Stimulated activated CD8-positive, alpha-beta memory T cell treated with anti-CD3 and anti-CD28 coated beads, Interleukin-4, amount 100 ng/mL, for 48 hours (primary cell): ENCODE results near the gene UCN3.
"Not testable (repeated sequence)": the region's sequence is repeated elsewhere in the genome, so short reads cannot be mapped to it uniquely, and the experiment has no call there.

Experiments
- DNase-seq: peaks from one replicate; pipeline ENCODE4 v3.0.0-alpha.2; 2020

Gene UCN3

DNA sequence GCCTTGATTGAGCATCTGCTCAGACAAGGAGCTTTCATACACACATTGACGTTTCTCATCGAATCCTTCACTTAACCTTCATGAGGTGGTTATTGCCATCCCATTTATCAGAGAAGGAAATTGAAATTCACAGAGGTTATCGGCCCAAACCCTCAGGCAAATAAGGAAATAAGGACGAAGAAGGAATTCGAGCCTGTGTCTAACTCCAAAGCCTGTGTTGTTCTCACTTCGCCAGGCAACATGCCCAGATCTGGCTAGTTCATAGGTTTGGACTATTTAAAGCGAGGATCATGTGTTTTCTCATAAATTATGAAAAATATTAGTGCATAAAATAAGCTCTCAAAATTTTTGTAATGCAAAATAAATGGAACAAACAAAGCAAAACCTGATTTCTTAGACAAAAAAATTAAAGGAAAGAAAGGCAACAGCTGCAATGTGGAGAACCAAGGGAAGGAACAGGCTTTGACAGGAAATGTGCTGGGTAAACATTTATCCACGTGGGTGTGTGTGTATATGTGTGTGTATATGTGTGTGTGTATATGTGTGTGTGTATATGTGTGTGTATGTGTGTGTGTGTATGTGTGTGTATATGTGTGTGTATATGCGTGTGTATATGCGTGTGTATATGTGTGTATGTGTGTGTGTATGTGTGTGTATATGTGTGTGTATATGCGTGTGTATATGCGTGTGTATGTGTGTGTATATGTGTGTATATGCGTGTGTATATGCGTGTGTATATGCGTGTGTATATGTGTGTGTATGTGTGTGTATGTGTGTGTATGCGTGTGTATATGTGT is 4.8 kb downstream of the UCN3 start:
- no peak for DNase-seq

DNA sequence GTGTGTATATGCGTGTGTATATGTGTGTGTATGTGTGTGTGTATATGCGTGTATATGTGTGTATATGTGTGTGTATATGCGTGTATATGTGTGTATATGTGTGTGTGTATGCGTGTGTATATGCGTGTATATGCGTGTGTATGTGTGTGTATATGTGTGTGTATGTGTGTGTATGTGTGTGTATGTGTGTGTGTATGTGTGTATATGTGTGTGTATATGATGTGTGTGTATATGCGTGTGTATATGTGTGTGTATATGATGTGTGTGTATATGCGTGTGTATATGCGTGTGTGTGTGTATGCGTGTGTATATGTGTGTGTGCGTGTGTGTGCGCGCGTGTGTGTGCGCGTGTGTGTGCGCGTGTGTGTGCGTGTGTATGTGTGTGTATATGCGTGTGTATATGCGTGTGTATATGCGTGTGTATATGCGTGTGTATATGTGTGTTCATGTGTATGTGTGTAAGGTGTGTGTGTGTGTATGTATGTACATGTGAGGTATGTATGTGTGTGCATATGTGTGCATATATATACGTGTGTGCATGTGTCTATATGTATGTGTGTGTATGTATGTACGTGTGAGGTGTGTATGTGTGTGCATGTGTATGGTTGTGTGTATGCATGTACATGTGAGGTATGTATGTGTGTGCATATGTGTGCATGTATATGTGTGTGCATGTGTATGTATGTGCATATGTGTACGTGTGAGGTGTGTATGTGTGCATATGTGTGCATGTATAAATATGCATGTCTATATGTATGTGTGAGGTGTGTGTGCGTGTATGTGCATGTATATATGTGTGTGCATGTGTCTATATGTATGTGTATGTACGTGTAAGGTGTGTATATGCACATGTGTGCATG is 6.0 kb downstream of the UCN3 start:
- DNase-seq, result no peak

DNA sequence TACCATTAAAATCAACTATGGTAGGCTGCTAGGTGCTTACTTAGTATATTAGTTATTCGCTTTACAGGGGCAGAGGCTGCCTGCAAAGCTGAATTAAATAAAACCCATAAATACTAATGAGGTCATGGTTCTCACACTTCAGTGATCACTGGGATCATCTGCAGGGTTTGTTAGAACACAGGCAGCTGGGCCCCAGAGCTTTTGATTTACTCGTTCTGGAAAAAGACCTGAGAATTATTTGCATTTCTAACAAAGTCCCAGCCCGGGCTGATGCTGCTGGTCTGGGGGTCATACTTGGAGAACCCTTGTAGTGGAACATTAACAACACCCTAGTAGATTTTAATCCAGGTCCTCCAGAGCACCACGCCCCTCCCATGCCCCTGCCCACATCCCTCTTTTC is 8.5 kb downstream of the UCN3 start:
- no peak for DNase-seq

DNA sequence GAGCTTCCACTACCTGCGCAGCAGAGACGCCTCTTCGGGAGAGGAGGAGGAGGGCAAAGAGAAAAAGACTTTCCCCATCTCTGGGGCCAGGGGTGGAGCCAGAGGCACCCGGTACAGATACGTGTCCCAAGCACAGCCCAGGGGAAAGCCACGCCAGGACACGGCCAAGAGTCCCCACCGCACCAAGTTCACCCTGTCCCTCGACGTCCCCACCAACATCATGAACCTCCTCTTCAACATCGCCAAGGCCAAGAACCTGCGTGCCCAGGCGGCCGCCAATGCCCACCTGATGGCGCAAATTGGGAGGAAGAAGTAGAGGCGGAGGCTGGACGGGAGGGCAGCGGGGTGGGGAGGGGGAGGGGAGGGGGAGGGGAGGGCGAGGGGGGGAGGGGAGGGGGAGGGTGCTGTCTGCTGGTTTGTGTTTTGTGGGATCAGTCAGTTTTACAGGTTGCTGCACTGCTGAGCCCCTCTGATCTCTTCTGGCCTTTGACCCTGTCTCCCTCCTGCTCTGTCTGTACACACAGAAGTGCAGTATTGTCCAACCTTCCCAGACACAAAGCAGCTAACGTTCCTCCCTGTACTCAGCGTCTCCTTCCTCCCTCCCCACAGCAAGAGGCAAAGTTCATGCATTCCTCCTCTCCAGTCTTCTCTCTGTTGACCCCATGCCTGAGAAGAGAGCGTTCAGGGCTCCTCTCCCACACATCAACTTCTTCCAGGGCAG is 9.3 kb downstream of the UCN3 start:
- DNase-seq, result no peak

DNA sequence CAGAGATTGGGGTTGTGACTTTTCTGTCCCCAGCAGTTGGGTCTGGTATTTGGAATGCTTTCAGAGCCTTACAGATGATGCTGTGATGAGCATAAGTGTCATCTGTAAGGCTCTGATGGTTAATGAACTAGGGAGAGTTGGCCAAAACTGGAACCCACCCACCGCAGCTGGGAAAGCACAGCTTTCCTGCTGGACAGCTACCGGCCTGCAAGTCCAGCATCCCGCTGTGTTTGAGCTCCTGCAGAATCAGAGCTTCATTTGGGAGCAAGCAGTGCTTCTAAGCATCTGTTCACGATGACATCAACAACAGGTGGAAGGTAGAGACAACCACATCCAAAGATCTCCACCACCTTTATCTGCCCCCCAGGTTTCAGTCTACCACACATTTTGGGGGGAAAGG is 11.7 kb downstream of the UCN3 start:
- no peak for DNase-seq

DNA sequence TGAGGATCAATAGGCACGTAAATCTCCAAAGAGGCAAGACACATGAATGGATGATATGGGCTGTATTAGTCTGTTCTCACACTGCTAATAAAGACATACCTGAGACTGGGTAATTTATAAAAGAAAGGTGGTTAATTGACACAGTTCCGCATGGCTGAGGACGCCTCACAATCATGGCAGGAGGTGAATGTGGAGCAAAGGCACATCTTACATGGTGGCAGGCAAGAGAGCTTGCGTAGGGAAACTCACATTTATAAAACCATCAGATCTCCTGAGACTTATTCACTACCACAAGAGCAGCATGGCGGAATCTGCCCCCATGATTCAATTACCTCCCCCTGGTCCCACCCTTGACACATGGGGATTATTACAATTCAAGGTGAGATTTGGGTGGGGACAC is 14.4 kb downstream of the UCN3 start:
- DNase-seq, result not testable (repeated sequence)

DNA sequence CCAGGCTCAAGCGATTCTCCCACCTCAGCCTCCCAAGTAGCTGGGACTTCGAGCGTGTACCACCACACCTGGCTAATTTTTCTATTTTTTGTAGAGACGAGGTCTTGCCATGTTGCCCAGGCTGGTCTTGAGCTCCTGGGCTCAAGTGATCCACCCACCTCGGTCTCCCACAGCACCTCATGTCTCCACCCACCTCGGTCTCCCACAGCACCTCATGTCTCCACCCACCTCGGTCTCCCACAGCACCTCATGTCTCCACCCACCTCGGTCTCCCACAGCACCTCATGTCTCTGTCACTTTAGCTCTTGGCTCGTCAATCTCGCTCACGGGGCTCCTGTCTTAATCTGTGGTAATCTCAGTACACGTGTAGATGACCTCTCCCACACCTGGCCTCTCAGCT is 15.6 kb downstream of the UCN3 start:
- not testable (repeated sequence) for DNase-seq

DNA sequence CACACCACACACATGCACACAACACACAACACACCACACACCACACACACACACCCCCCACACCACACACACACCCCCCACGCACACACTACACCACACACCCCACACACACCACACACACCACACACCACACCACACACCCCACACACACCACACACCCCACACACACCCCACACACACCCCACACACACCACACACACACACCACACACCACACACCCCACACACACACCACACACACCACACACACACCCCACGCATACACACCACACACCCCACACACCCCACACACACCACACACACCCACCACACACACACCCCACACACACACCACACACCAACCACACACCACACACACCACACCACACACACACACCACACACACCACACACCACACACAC is 16.4 kb downstream of the UCN3 start:
- DNase-seq, result no peak

DNA sequence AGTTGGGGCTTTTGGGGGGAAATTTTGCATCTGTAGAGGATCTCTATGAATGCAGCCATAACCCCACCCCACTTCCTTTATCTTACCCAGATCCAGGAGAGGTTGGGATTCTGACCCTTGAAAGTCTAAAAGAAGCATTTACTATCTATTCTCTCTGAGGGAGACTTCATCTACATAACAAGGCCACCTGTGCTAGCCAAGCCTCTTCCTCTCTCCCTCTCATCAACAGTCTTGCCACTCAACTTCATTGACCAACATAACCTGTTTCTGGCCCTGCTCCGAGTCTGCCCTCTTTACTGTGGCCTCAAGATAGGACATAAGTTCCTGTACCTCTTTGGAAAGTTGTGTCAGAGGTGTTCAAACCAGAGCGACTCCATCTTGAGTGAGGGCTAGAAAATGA is 20.5 kb downstream of the UCN3 start:
- no peak for DNase-seq

DNA sequence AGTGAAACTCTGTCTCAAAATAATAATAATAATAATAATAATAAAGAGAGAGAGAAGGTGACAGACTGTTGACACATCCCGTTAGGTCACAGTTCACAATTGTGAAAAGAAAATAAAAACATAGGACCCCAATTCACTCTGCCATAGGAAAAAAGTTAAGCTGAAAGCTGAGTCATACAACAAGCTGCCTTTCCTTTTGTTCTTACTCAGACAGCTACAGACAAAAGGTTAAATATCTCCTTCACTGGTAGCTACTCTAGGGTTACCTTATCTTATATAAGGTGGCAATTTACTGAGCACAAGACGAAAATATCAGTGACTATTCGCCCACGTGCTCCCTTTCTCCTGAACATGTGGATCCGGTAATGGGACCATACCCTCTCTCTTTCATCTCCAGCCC is 22.4 kb downstream of the UCN3 start:
- DNase-seq, result no peak

DNA sequence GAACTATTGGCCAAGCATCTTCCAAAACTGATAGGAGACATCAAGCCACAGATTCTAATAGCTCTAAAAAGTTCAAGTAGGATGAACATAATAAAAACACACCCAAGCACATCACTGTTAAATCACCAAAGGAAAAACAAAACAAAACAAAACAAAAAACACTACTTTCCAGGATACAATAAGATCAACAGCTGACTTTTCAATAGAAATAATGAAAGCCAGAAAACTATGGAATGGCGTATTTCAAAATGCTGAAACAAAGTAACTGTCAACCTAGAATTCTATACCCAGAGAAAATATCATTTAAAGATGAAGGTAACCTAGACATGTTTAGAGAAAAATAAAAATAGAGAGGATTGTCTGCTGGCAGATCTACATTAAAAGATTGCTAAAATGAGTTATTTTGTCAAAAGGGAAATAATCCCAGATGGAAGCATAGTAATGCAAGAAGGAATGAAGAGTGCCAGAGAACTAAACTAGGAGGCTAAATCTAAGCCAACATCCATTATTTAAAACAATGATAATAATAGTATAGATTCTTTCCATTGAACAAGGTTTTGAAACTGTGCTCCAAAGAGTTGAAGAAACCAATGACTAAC is 25.9 kb downstream of the UCN3 start:
- DNase-seq, result no peak

DNA sequence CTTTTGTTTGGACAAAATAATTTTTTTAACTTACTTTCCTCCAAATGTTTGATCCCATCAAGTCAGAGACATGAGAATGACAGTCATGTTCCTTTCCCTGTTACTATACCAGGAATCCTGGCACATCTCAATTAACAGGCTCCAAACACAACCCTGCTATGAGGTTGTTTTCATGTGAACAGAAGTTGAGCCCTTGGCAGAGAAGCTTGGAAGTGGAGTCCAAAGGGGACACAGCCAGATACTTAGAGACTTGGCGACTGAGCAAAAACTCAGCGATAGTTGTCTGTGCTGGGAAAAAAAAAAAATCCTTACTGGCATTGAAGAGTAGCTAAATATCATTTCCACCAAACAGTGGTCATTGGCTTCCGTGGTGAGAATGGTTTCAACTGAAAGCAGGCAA is 27.0 kb downstream of the UCN3 start:
- DNase-seq, result no peak

DNA sequence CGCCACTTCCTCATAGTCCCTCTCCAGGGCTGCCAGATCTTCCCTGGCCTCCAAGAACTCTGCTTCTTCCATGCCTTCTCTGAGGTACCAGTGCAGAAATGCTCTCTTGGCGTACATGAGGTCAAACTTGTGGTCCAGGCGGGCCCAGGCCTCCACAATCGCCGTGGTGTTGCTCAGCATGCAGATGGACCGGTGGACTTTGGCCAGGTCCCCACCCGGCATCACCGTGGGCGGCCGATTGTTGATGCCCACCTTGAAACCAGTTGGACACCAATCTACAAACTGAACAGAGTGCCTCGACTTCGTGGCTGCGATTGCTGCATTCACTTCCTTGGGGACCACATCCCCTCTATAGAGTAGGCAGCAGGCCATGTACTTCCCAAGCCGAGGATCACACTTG is 28.8 kb downstream of the UCN3 start:
- DNase-seq, result no peak

DNA sequence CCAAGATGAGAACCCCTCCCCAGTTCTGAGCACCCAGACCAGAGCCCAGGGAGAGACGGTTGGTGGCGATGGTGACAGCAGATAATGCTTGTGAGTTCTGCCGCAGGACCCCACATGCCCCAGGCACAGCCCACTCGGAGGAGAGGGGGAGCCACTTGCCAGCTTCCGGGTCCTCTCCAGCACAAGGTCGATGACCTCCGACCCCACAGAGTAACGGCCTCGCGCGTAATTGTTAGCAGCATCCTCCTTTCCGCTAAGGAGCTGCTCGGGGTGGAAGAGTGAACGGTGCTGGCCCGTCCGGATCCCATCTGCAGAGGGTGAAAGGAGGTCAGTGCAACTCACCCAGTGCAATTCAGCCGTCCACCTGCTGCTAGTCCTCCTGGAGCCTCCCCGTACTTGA is 30.4 kb downstream of the UCN3 start:
- DNase-seq, result no peak

DNA sequence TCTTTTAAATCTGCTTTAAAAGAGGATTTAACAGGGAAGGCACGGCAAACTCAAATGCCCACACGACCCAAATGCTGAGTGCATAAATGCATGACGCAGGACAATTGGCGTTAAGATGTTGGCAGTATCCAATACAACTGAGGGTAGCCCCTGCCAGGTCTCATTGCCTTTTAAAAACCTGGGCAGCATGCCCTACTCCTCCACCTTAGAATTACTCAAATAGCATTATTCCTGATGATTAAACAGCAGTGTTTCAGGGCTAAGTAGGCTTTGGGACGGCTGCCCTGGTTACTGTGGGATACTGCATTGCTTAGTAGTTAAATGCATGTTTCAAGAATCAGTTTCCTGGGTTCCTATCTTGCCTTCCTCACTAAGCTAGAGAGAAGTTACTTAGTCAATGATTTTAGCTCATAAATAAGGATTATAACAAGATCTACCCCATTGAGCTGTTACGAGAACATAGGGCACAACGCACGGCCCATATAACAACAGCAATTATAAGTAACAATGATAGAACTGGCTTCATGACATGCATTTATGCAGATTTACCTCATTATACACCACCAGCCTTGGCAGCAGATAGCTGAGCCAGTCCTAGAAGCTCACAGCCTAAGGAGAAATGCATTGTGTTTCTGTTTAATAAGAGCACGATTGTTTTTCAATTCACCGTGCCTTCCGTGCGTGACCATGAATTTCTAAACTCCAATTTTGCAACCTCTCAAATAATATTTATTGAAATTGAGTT is 32.0 kb downstream of the UCN3 start:
- DNase-seq, result no peak

DNA sequence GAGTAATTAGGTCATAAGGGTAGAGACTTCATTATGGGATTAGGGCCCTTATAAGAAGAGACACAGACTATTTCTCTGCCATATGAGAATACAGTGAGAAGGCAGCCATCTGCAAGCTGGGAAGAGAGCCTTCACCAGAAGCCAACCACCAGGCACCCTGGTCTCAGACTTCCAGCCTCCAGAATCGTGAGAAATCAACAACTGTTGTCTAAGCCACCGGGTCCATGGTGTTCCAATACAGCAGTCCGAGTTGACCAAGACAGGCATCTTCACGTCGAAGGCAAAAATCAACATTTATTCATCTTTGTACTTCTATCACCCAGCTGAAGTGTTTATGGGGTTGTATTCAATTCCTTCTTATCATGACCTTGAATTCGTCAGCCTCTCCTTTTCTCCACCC is 34.6 kb downstream of the UCN3 start:
- no peak for DNase-seq

DNA sequence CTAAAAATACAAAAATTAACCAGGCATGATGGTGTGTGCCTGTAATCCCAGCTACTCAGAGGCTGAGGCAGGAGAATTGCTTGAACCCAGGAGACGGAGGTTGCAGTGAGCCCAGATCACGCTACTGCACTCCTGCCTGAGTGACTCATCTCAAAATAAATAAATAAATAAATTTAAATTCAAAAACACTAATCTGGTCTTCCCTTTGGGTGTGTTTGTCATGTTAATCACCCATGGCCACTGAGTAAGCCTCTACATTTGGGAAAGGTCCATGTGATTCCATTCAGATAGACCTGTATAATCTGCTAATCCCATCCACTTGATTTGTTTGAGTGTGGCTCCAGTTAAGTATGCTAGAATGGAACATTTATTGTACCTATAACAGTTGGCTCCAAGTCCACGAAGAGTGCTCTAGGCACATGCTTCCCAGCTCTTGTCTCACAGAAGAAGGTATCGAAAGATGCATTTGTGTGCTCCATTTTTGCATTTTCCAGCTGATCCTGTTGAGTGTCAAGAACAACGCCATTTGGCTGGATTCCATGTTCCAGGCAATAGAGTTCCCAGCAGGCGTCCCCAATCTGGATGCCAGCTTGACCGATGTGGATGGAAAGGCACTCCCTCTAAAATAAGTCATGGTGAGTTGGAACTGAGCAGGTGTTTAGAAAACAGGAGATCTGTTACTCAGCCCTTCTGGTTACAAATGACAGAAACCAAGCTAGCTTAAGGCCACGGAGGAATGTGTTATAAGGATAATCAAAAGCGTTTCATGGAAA is 35.9 kb downstream of the UCN3 start:
- DNase-seq, result no peak

DNA sequence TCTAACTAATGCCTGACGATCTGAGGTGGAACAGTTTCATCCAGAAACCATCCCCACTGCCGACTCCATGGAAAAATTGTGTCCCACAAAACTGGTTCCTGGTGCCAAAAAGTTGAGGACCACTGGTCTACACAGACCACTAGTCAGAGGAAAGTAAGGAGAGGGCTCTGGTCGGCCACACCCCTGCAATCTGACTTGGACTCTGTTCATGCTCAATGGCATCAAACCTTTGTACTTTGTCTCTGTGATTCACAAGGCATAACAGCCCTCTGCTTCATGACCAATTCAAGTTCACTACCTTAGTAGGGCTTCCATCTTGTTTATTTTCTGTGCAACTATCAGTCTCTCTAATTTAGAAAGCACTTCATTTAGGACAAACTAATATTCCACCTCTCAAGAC is 38.0 kb downstream of the UCN3 start:
- no peak for DNase-seq

DNA sequence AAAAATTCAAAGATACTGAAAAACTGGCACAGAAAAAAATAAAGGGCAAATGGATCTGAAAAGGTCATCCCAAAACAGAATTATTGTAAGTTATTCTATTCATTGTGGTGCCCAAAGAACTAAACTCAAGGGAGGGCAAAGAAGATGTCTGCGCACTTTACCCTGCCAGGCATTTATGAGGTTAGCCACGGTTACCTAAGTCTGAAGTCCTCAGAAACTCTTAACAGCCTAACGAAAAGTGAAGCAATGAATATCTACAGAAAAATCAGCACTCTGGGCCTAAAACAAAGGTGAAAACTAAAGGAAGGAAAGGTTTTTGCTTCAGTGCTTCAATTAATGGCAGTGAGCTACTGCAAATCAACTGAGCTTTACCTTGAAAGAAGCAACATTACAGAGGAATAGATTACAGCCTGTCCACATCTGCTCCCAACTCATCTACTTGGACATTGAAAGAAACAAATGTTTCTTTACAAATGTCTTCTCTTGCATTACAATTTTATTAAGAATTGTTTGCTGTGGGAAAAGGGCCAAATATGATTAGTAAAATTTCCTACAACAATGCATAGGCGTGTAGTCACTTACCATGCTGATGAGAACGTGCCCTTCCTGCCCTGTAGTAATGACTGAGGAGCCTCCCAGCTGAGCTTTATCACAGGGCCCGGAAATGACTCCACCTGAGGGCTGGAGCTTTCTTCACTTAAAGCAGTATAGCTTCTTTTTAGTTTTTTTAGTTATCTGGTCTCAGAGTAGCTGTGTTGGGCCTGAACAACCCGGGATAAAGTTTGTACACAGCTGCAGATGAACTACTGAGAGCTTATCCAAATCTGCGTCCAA is 39.7 kb downstream of the UCN3 start, which contains the start of gene TUBAL3:
Gene TUBAL3, minus strand, starts transcription at position 621 of the 834 bp plus-strand sequence. Its CDS starts 36 bp downstream, at position 585.
- no peak for DNase-seq

DNA sequence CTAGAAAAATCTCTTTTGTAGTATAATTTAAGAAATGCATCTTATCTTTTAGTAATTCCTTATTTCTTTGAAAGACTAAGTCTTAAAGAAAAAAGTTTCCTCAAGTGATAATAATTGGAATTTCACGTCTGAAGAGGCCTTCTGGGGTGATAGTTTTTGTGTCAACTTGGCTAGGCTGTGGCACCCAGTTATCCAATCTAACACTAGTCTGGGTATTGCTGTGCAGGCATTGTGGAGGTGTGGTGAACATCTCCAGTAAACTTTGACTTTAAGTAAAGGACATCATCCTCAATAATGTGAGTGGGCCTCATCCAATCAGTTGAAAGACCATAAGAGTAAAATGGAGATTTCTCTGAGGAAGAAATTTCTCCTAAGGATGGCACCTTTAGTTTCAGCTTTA is 42.2 kb downstream of the UCN3 start:
- DNase-seq, result no peak

DNA sequence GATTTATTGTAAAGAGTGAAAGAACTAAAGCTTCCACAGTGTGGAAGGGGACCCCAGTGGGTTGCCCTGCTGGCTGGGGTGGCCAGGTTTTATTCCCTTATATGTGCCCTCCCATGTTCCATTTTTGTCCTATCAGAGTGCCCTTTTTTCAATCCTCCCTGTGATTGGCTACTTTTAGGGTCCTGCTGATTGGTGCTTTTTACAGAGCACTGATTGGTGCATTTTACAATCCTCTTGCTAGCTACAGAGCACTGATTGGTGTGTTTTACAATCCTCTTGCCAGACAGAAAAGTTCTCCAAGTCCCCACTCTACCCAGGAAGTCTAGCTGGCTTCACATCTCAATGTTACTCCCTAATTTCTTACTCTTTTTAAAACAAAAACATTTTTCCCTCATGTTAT is 46.0 kb downstream of the UCN3 start:
- not testable (repeated sequence) for DNase-seq
